Activated CD8-positive, alpha-beta T cell treated with anti-CD3 and anti-CD28 coated beads, Interleukin-2, amount 10 ng/mL, durations not matched to agents 7 days and 5 days (primary cell): ENCODE measurements around the gene FCHSD2. TPM values are rescaled to one million over a fixed set of nuclear protein-coding genes. Genes with fewer than 3 reads are reported as not detected.

Source experiments
- ATAC-seq: fragments of 150-1000 bp; cut with Tn5 transposase; one replicate; pipeline ENCODE4 v1.10.0; 2021; ENCODE audit warnings: moderate library complexity
- CTCF ChIA-PET: fragments of 350-600 bp; sonication (Branson Sonifier 250); formaldehyde crosslinking; loops from one replicate; lab custom pipeline; 2021; ENCODE audit warnings: antibody characterized with exemption; lab: Charles Lee
- POLR2A ChIA-PET: fragments of 350-600 bp; sonication (Branson Sonifier 250); formaldehyde crosslinking; loops from one replicate; lab custom pipeline; 2021; ENCODE audit warnings: antibody characterized with exemption; lab: Charles Lee
- DNase-seq: peaks from one replicate; pipeline ENCODE4 v3.0.0-alpha.2; 2020
- H3K27ac Mint-ChIP-seq: one replicate; pipeline ENCODE4 v1.8.0; 2021; ENCODE audit warnings: mild to moderate bottlenecking, mixed read lengths
- H3K27me3 Mint-ChIP-seq: one replicate; pipeline ENCODE4 v1.8.0; 2021; ENCODE audit warnings: low read depth, mixed read lengths
- H3K36me3 Mint-ChIP-seq: one replicate; pipeline ENCODE4 v1.8.0; 2021; ENCODE audit warnings: low read depth, mixed read lengths
- H3K4me1 Mint-ChIP-seq: one replicate; pipeline ENCODE4 v1.8.0; 2021; ENCODE audit warnings: low read depth, mixed read lengths
- H3K4me3 Mint-ChIP-seq: one replicate; pipeline ENCODE4 v1.8.0; 2021; ENCODE audit warnings: mild to moderate bottlenecking, mixed read lengths
- H3K9me3 Mint-ChIP-seq: one replicate; pipeline ENCODE4 v1.8.0; 2022; ENCODE audit warnings: mixed read lengths; ENCODE audit not compliant: insufficient read depth
- total RNA-seq, 2 experiments: library from RNA; stranded (reverse); gene quantifications; one replicate each; pipeline ENCODE4 v1.2.3, GENCODE V29; 2021

FCHSD2 gene
- total RNA-seq, 2 experiments from 2014 or later: 49.6 to 51.8 TPM

- Mint-ChIP-seq H3K36me3 (peaks cover 8% of the 10 kb centered on the region), H3K9me3 (no peaks in the 10 kb centered on the region), H3K4me3 (no peak overlapping the region), H3K27ac (no peak overlapping the region), H3K27me3 (no peaks in the 10 kb centered on the region), H3K4me1 (peaks cover 3% of the 10 kb centered on the region)
- ChIA-PET POLR2A (no interaction called here), CTCF (no interaction called here)
- DNase-seq (no peak), ATAC-seq (no peak)
Observed at GRCh38 chr11:72856065-72856464, 286.1 kb downstream of the FCHSD2 start.

- no peaks in the 10 kb centered on the region for H3K9me3 Mint-ChIP-seq
- H3K27me3 Mint-ChIP-seq: no peaks in the 10 kb centered on the region
- ATAC-seq (no peak), DNase-seq (no peak)
- ChIA-PET CTCF (no interaction called here), POLR2A (no interaction called here)
- H3K36me3 Mint-ChIP-seq: peaks cover 8% of the 10 kb centered on the region
- peaks cover 11% of the 10 kb centered on the region for H3K4me1 Mint-ChIP-seq
- H3K27ac Mint-ChIP-seq: no peak overlapping the region
- no peak overlapping the region for H3K4me3 Mint-ChIP-seq
Observed at GRCh38 chr11:72851726-72852125, 290.4 kb downstream of the FCHSD2 start.

GRCh38 chr11:72850832-72851231 is 291.3 kb downstream of the FCHSD2 start:
- DNase-seq: no peak
- H3K27ac Mint-ChIP-seq: no peak overlapping the region
- no peak for ATAC-seq
- H3K4me1 Mint-ChIP-seq: peaks cover 11% of the 10 kb centered on the region
- no peak overlapping the region for H3K4me3 Mint-ChIP-seq
- H3K36me3 Mint-ChIP-seq: peaks cover 8% of the 10 kb centered on the region
- ChIA-PET CTCF (no interaction called here), POLR2A (no interaction called here)
- no peaks in the 10 kb centered on the region for H3K9me3 Mint-ChIP-seq
- no peaks in the 10 kb centered on the region for H3K27me3 Mint-ChIP-seq

- H3K27ac Mint-ChIP-seq: no peak overlapping the region
- no peaks in the 10 kb centered on the region for H3K9me3 Mint-ChIP-seq
- H3K4me1 Mint-ChIP-seq: peaks cover 11% of the 10 kb centered on the region
- ChIA-PET CTCF (interaction anchor here (0.8 to 1.3 kb wide), 3 partner anchors 9 to 124 kb away, joined by 3 to 5 read pairs (median 3); no protein-coding TSS in a partner anchor), POLR2A (no interaction called here)
- peak; percentile 60 for DNase-seq
- no peaks in the 10 kb centered on the region for H3K27me3 Mint-ChIP-seq
- H3K4me3 Mint-ChIP-seq: no peak overlapping the region
- peaks cover 14% of the 10 kb centered on the region for H3K36me3 Mint-ChIP-seq
- no peak for ATAC-seq
Observed at GRCh38 chr11:72848846-72849466, 293.2 kb downstream of the FCHSD2 start.

DNA sequence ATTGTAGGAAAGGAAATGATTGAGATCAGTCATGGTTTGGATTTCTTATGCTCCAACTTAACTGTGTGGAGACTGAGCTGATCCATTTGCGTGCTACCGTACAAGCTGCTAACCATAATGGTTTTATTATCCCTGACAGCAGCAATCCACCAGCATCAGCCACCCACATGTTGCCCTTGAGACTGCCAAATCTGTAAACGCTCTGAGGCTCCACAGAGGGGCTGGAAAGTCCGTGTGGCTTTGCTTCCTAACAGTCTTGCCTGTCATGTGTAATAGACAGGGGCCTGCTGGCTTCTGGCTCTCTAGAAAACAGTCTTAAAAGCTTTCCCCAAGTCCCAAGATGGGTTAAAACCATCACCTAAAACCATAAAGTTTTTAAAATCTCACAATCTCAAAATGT is 297.8 kb downstream of the FCHSD2 start:
- DNase-seq (no peak), ATAC-seq (no peak)
- ChIA-PET POLR2A (no interaction called here), CTCF (interaction anchor here (1.5 to 3.9 kb wide), 3 partner anchors 13 to 333 kb away, joined by 3 to 14 read pairs (median 9); no protein-coding TSS in a partner anchor)
- Mint-ChIP-seq H3K4me3 (no peak overlapping the region), H3K27ac (no peak overlapping the region), H3K9me3 (no peaks in the 10 kb centered on the region), H3K4me1 (peaks cover 5% of the 10 kb centered on the region), H3K36me3 (peaks cover 36% of the 10 kb centered on the region), H3K27me3 (no peaks in the 10 kb centered on the region)

DNA sequence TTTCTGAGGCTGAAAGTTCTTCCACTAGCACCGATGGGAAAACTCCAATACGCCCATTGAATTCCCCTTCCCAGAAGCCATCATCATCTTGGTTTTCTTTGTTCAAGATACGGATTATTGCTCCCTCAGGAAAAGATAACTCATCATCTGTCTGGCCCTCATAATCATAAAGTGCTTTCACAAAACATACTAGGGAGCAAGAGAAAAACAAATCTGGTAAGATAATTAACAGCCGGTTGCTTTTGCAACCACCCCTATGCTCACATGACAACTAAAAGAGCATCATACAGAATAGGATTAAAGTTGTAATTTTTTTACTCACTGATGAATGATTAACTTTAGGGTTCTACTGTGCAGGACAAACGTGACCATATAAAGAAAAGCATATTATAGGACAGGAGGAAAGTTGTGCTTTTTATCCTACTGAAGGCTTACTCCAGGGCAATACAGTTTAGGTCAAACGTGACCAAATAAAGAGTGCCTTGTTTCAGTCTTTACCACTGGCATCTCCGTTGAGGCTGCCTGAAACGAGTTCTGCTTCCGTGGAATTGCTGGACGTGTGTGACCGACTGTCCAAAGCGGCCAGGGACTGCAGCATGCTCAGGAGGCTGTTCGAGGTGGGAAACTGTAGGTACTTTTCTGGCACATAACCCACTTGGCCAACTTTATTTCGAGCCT is 299.3 kb downstream of the FCHSD2 start:
- ATAC-seq: no peak
- ChIA-PET CTCF (no interaction called here), POLR2A (no interaction called here)
- H3K27me3 Mint-ChIP-seq: no peaks in the 10 kb centered on the region
- no peak overlapping the region for H3K4me3 Mint-ChIP-seq
- H3K4me1 Mint-ChIP-seq: peaks cover 9% of the 10 kb centered on the region
- H3K36me3 Mint-ChIP-seq: peaks cover 38% of the 10 kb centered on the region
- no peak overlapping the region for H3K27ac Mint-ChIP-seq
- H3K9me3 Mint-ChIP-seq: no peaks in the 10 kb centered on the region
- no peak for DNase-seq

DNA sequence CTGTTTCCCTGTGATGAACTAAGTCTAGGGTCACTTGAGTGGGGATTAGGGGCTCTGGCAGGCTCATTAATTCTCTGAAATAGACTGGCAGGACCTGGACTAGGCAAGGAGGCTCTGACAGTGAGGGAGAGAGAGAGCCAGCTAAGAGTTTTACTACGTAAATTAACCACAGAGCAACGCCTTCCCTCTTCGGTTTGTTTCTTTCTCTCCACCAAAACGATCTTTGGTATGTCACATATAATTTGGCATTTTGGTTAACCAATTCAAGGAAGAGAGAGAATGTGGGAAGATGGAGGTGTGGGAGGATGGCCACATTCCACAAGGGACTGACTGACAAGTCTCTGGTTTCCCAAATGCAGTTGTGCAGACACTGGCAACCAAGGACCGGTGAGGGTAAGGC is 300.0 kb downstream of the FCHSD2 start:
- CTCF ChIA-PET: interaction anchor here (2.7 kb wide), 1 partner anchor 336 kb away, joined by 10 read pairs; no protein-coding TSS in a partner anchor
- Mint-ChIP-seq H3K9me3 (no peaks in the 10 kb centered on the region), H3K27ac (no peak overlapping the region), H3K36me3 (peaks cover 45% of the 10 kb centered on the region), H3K4me3 (no peak overlapping the region), H3K27me3 (no peaks in the 10 kb centered on the region), H3K4me1 (peaks cover 10% of the 10 kb centered on the region)
- no peak for DNase-seq
- ATAC-seq: no peak
- POLR2A ChIA-PET: no interaction called here

DNA sequence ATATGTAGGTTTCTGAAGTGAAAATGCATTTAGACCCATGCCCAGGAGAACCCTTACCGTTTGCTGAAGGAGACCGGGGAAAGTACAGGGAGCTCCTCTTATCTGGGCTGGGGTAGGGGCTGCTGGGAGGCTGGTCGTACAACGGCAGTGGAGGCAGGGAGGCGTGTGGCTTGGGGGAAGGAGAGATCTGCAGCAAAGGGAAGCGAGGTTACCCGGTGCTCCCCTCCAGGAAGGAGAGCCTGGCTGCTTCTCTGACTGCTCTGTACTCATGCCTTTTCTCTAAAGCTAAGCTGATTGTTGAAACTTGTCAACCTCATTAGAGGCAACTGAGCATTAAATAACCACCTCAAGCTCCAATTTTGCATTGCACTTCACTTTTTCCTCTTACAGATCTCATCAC is 300.7 kb downstream of the FCHSD2 start:
- Mint-ChIP-seq H3K36me3 (peaks cover 45% of the 10 kb centered on the region), H3K9me3 (no peaks in the 10 kb centered on the region), H3K27ac (no peak overlapping the region), H3K4me1 (peaks cover 10% of the 10 kb centered on the region), H3K27me3 (no peaks in the 10 kb centered on the region), H3K4me3 (no peak overlapping the region)
- ATAC-seq: no peak
- ChIA-PET CTCF (interaction anchor here (1.2 to 2.7 kb wide), 5 partner anchors 10 to 338 kb away, joined by 3 to 12 read pairs (median 7); no protein-coding TSS in a partner anchor), POLR2A (interaction anchor here (0.8 kb wide), 1 partner anchor 9 kb away, joined by 3 read pairs; no protein-coding TSS in a partner anchor)
- no peak for DNase-seq

- Mint-ChIP-seq H3K27me3 (no peaks in the 10 kb centered on the region), H3K27ac (no peak overlapping the region), H3K36me3 (peaks cover 47% of the 10 kb centered on the region), H3K4me3 (no peak overlapping the region), H3K9me3 (no peaks in the 10 kb centered on the region), H3K4me1 (peaks cover 16% of the 10 kb centered on the region)
- no peak for DNase-seq
- ChIA-PET POLR2A (interaction anchor here (0.8 kb wide), 1 partner anchor 8 kb away, joined by 3 read pairs; no protein-coding TSS in a partner anchor), CTCF (interaction anchor here (0.8 to 2.7 kb wide), 7 partner anchors 9 to 395 kb away, joined by 3 to 12 read pairs (median 3); no protein-coding TSS in a partner anchor)
- ATAC-seq: no peak
Observed at GRCh38 chr11:72840780-72841179, 301.3 kb downstream of the FCHSD2 start.

- ChIA-PET CTCF (interaction anchor here (1.6 to 2.0 kb wide), 2 partner anchors 56 to 339 kb away, joined by 3 to 4 read pairs; no protein-coding TSS in a partner anchor), POLR2A (interaction anchor here (1.1 kb wide), 1 partner anchor 298 kb away, joined by 3 read pairs; no protein-coding TSS in a partner anchor)
- Mint-ChIP-seq H3K36me3 (peaks cover 48% of the 10 kb centered on the region), H3K9me3 (no peaks in the 10 kb centered on the region), H3K4me1 (peaks cover 35% of the 10 kb centered on the region), H3K27ac (no peak overlapping the region), H3K27me3 (no peaks in the 10 kb centered on the region), H3K4me3 (no peak overlapping the region)
- ATAC-seq (no peak), DNase-seq (no peak)
Observed at GRCh38 chr11:72838691-72839305, 303.3 kb downstream of the FCHSD2 start.

DNA sequence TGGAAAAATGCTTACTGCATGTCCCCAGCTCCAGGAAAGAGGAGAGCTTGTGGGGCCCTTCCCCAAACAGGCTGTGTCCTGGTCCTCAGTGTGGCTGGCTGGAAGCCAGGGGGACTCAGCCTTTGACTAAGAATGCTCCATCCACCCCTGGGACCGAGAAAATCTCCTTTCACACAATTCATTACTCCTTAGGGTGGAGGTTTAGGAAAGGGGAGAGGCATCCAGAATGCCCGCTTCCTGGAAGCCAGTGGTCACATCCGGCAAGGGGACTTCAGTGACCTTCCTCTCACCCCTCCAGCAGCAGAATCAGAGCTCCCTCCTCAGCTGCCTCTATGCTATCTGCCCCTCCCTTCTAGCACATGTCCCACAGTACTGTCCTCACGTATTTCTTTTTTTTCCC is 306.0 kb downstream of the FCHSD2 start:
- Mint-ChIP-seq H3K4me3 (no peak overlapping the region), H3K9me3 (no peaks in the 10 kb centered on the region), H3K36me3 (peaks cover 41% of the 10 kb centered on the region), H3K27me3 (no peaks in the 10 kb centered on the region), H3K27ac (peak overlapping the region; percentile 23), H3K4me1 (peaks cover 35% of the 10 kb centered on the region)
- CTCF ChIA-PET: interaction anchor here (1.0 to 1.8 kb wide), 2 partner anchors 306 to 342 kb away, joined by 3 to 7 read pairs; partner anchors contain the start of gene FCHSD2
- ATAC-seq: no peak
- POLR2A ChIA-PET: no interaction called here
- no peak for DNase-seq
